IMR-90 (cell line): Measurements from ENCODE around the gene SGCE. TPM values are rescaled to one million over a fixed set of nuclear protein-coding genes. Genes with fewer than 3 reads are reported as not detected.

Experiments
- ATAC-seq: fragments of 200-7000 bp; cut with Tn5 transposase; 2 replicates; pipeline ENCODE4 v1.9.1; 2020; ENCODE audit warnings: low read depth, mild to moderate bottlenecking, moderate library complexity
- BruUV-seq: library from RNA; stranded (reverse); fragments of 400-500 nt; replicated peaks from 2 replicates; lab custom pipeline; 2021; lab: Mats Ljungman, UMichigan
- CTCF ChIA-PET: fragments of 300-600 bp; formaldehyde crosslinking; extraction: SDS; loops from one replicate; lab custom pipeline; 2021; ENCODE audit warnings: antibody characterized with exemption; lab: Yijun Ruan, JAX
- POLR2A ChIA-PET: fragments of 300-600 bp; sonication (Branson Sonifier 250); formaldehyde crosslinking; loops from one replicate; lab custom pipeline; 2022; ENCODE audit warnings: antibody characterized with exemption; ENCODE audit not compliant: unreplicated experiment; lab: Charles Lee
- DNase-seq: peaks from one replicate; pipeline ENCODE4 v3.0.0; 2013
- H2AFZ ChIP-seq: replicated peaks from 2 replicates; pipeline ENCODE3; 2013; ENCODE audit warnings: low read length, mild to moderate bottlenecking; ENCODE audit not compliant: poor library complexity
- H2AK5ac ChIP-seq: 2 replicates; pipeline ENCODE4 v1.6.1; 2013; ENCODE audit warnings: low read depth, low read length, inconsistent platforms
- H2AK9ac ChIP-seq: replicated peaks from 2 replicates; pipeline ENCODE3; 2013; ENCODE audit warnings: mild to moderate bottlenecking, low read depth, low read length, moderate library complexity; ENCODE audit not compliant: poor library complexity
- H2BK120ac ChIP-seq: 2 replicates; pipeline ENCODE4 v1.6.1; 2013; ENCODE audit warnings: low read depth, low read length, inconsistent platforms
- H2BK15ac ChIP-seq: 3 replicates; pipeline ENCODE4 v1.6.1; 2013; ENCODE audit warnings: low read depth, low read length, inconsistent platforms
- H2BK20ac ChIP-seq: 2 replicates; pipeline ENCODE4 v1.6.1; 2013; ENCODE audit warnings: low read depth, mild to moderate bottlenecking, inconsistent platforms, low read length, moderate library complexity
- H2BK5ac ChIP-seq: 2 replicates; pipeline ENCODE4 v1.6.1; 2013; ENCODE audit warnings: mild to moderate bottlenecking, low read depth, low read length, inconsistent platforms; ENCODE audit not compliant: poor library complexity, severe bottlenecking
- H3K14ac ChIP-seq: replicated peaks from 2 replicates; pipeline ENCODE4 v1.6.1; 2013; ENCODE audit warnings: low read depth, low read length, inconsistent platforms
- H3K18ac ChIP-seq: 2 replicates; pipeline ENCODE4 v1.6.1; 2013; ENCODE audit warnings: low read depth, low read length, control low read depth
- H3K23ac ChIP-seq: 2 replicates; pipeline ENCODE4 v1.6.1; 2013; ENCODE audit warnings: low read depth, low read length, inconsistent platforms
- H3K27ac ChIP-seq: 2 replicates; pipeline ENCODE4 v1.5.1; 2013; ENCODE audit warnings: mild to moderate bottlenecking, control low read depth, low read length; ENCODE audit not compliant: insufficient read depth
- H3K27me3 ChIP-seq: 2 replicates; pipeline ENCODE4 v1.6.1; 2013; ENCODE audit warnings: low read length; ENCODE audit not compliant: control insufficient read depth, insufficient read depth
- H3K36me3 ChIP-seq: 2 replicates; pipeline ENCODE4 v1.6.1; 2013; ENCODE audit warnings: low read length, mixed read lengths; ENCODE audit not compliant: control insufficient read depth, insufficient read depth
- H3K4ac ChIP-seq: 2 replicates; pipeline ENCODE4 v1.6.1; 2013; ENCODE audit warnings: low read depth, low read length, inconsistent platforms
- H3K4me1 ChIP-seq: 2 replicates; pipeline ENCODE4 v1.6.1; 2013; ENCODE audit warnings: low read length, mixed read lengths; ENCODE audit not compliant: control insufficient read depth, insufficient read depth
- H3K4me2 ChIP-seq: 2 replicates; pipeline ENCODE4 v1.6.1; 2013; ENCODE audit warnings: low read depth, mild to moderate bottlenecking, control low read depth, low read length, moderate library complexity
- H3K4me3 ChIP-seq: 2 replicates; pipeline ENCODE4 v1.5.1; 2013; ENCODE audit warnings: low read depth, mild to moderate bottlenecking, control low read depth, low read length, moderate library complexity; ENCODE audit not compliant: insufficient read depth
- H3K56ac ChIP-seq: 2 replicates; pipeline ENCODE4 v1.6.1; 2013; ENCODE audit warnings: low read length, inconsistent platforms; ENCODE audit not compliant: insufficient read depth; ENCODE audit errors: extremely low read depth
- H3K79me1 ChIP-seq, 2 experiments: 2 replicates each; pipeline ENCODE4 v1.6.1; 2013; ENCODE audit warnings: low read length in 2 of 2, inconsistent platforms in 1 of 2, low read depth in 1 of 2
- H3K9ac ChIP-seq: 2 replicates; pipeline ENCODE4 v1.6.1; 2013; ENCODE audit warnings: low read depth, low read length, control low read depth
- H3K9me1 ChIP-seq: 2 replicates; pipeline ENCODE4 v1.6.1; 2013; ENCODE audit warnings: low read length, inconsistent platforms; ENCODE audit not compliant: insufficient read depth
- H3K9me3 ChIP-seq: 2 replicates; pipeline ENCODE4 v1.6.1; 2013; ENCODE audit warnings: low read length; ENCODE audit not compliant: control insufficient read depth, insufficient read depth
- H4K20me1 ChIP-seq: 2 replicates; pipeline ENCODE4 v1.6.1; 2013; ENCODE audit warnings: low read length, inconsistent platforms; ENCODE audit not compliant: insufficient read depth
- H4K5ac ChIP-seq: 2 replicates; pipeline ENCODE4 v1.6.1; 2013; ENCODE audit warnings: mild to moderate bottlenecking, low read depth, low read length, control low read depth
- H4K8ac ChIP-seq, 2 experiments: 2 replicates each; pipeline ENCODE4 v1.6.1; 2013; ENCODE audit warnings: low read depth in 2 of 2, low read length in 2 of 2, control low read depth in 1 of 2, inconsistent platforms in 1 of 2
- H4K91ac ChIP-seq: 2 replicates; pipeline ENCODE4 v1.6.1; 2013; ENCODE audit warnings: low read depth, low read length, inconsistent platforms; ENCODE audit not compliant: insufficient read depth
- MAFK ChIP-seq: IDR thresholded peaks from 2 replicates; pipeline ENCODE4 v1.6.1; 2012; ENCODE audit warnings: low read depth, low read length, improper control_type of control experiment
- RAD21 ChIP-seq: IDR thresholded peaks from 2 replicates; pipeline ENCODE4 v1.6.1; 2012; ENCODE audit warnings: low read length, improper control_type of control experiment
- RCOR1 ChIP-seq: IDR thresholded peaks from 2 replicates; pipeline ENCODE4 v1.6.1; 2012; ENCODE audit warnings: mild to moderate bottlenecking, low read length, improper control_type of control experiment; ENCODE audit not compliant: insufficient replicate concordance
- dilution Hi-C: fragments of 300-500 bp; cut with HindIII; formaldehyde crosslinking; loops from one replicate; pipeline ENCODE4 v1.14.3; 2018; ENCODE audit warnings: low sequenced_read_pairs; ENCODE audit not compliant: unreplicated experiment
- in situ Hi-C: fragments of 300-500 bp; cut with MboI; formaldehyde crosslinking; loops from 3 replicates; pipeline ENCODE4 v1.14.3; 2019; ENCODE audit warnings: low sequenced_read_pairs, inconsistent platforms, mixed read lengths
- intact Hi-C: fragments of 100-400 bp; cut with micrococcal nuclease; formaldehyde crosslinking; loops from 2 replicates; pipeline ENCODE4 v1.10.0; 2022
- polyA plus RNA-seq, 3 experiments: library from polyadenylated mRNA; depleted of rRNA; stranded (reverse); fragments of >200 nt; gene quantifications; 2 replicates each; pipeline ENCODE4 v1.2.3, GENCODE V29; 2012; ENCODE audit warnings: low replicate concordance in 1 of 3
- total RNA-seq: library from RNA; depleted of rRNA; stranded (reverse); fragments of >200 nt; gene quantifications from 2 replicates; pipeline ENCODE4 v1.2.3, GENCODE V29; 2012
- TF ChIP-seq, protein P1 (sequence below): fragments of 150-350 bp; IDR thresholded peaks from 2 replicates; pipeline ENCODE4 v1.6.1; 2017; ENCODE audit warnings: mild to moderate bottlenecking, antibody characterized with exemption, low read length, low read depth

Gene SGCE
- total and polyA plus RNA-seq, 2 of the 4 experiments (the other 2 are of a cell fraction): 39.4 to 40.5 TPM

DNA sequence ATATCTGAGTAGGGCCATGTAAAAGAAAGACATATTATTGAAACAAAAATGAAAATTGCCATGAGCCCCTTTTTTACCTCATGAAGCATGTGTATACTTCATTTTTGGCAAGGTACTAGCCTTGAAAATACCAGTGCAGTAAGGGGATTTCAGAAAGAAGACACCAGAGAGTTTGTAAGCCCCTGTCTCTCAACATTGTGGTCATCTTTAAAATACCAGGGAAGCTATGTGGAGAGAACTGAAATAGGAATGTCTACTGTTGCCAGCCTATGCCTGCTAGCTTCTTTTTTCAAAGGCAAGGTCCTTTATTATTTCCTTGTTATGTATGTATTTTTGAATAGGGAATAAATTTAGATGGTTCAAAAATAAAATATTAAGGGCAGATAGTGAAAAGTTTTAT, 88.5 kb downstream of the SGCE start:
- POLR2A ChIA-PET: no interaction called here
- H3K56ac ChIP-seq: no peak overlapping the region
- dilution Hi-C loops: no loop called here
- DNase-seq (no peak), ATAC-seq (no peak)
- no peak overlapping the region for H4K8ac ChIP-seq
- H3K18ac ChIP-seq: no peak overlapping the region
- no peak overlapping the region for H4K5ac ChIP-seq
- H3K4me1 ChIP-seq: no peaks in the 10 kb centered on the region; the same call in 1 of the 2 replicates
- no peak overlapping the region for H3K4me3 ChIP-seq
- H2AFZ ChIP-seq: no peak overlapping the region
- no peaks in the 10 kb centered on the region for H3K9me3 ChIP-seq
- H2BK20ac ChIP-seq: no peak overlapping the region
- TF ChIP-seq, protein P1, sequence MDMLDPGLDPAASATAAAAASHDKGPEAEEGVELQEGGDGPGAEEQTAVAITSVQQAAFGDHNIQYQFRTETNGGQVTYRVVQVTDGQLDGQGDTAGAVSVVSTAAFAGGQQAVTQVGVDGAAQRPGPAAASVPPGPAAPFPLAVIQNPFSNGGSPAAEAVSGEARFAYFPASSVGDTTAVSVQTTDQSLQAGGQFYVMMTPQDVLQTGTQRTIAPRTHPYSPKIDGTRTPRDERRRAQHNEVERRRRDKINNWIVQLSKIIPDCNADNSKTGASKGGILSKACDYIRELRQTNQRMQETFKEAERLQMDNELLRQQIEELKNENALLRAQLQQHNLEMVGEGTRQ: no peak
- TF ChIP-seq RCOR1: no peak
- no peak for TF ChIP-seq MAFK
- no peak for TF ChIP-seq RAD21
- in situ Hi-C loops: no loop called here
- no peaks in the 10 kb centered on the region for H4K20me1 ChIP-seq
- intact Hi-C loops: no loop called here
- no peak overlapping the region for H3K27ac ChIP-seq
- H3K36me3 ChIP-seq: no peaks in the 10 kb centered on the region
- no peak overlapping the region for H3K23ac ChIP-seq
- no peak overlapping the region for H3K9ac ChIP-seq
- H3K79me1 ChIP-seq: no peaks in the 10 kb centered on the region
- H2BK5ac ChIP-seq: no peak overlapping the region
- H4K91ac ChIP-seq: no peak overlapping the region
- H2AK5ac ChIP-seq: no peak overlapping the region
- no peaks in the 10 kb centered on the region; the same call in 1 of the 2 replicates for H3K9me1 ChIP-seq
- BruUV-seq: no TSS peak
- H3K4me2 ChIP-seq: no peak overlapping the region
- H2AK9ac ChIP-seq: no peak overlapping the region
- no peak overlapping the region for H3K4ac ChIP-seq
- H2BK120ac ChIP-seq: no peak overlapping the region
- CTCF ChIA-PET: interaction anchor here (0.5 kb wide), 1 partner anchor 1404 kb away, joined by 5 read pairs; no protein-coding TSS in a partner anchor
- H3K27me3 ChIP-seq: no peaks in the 10 kb centered on the region
- no peak overlapping the region for H2BK15ac ChIP-seq
- H3K14ac ChIP-seq: no peak overlapping the region
